ENCODE results near the gene DLD.
"Not testable (repeated sequence)": the region's sequence is repeated elsewhere in the genome, so short reads cannot be mapped to it uniquely, and the experiment has no call there.

The DLD gene

DNA sequence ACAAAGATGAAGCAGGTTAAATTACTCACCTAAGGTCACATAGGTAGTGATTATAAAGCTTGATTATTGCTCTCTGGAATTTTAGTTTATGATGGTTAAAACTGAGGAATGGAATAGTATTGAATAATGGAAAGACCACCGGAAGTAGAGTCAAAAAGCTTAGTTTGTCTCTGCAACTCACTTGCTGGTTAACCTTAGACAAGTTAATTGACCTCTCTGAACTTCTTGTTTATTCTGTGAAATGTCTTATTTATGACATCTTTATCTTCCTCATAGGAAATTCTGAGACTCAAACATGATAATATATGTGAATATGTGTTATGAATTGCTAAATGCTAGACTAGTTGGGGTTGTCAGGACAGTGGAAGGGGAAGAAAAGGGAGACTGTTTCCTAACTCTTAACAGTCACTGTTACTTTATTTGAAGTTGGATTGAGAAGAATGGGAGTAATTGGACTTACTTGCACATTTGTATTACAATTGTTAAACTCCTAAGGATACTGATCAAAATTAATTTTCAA lies 9.6 kb downstream of the DLD start:
- TF ChIP-seq TAF1 (IDR thresholded peaks at IDR 0.05; ENCODE audit: borderline replicate concordance, low read depth, low read length) (no peak), POLR2A (IDR thresholded peaks at IDR 0.05; ENCODE audit: low read depth, low read length) (no peak), POLR2AphosphoS5 (IDR thresholded peaks at IDR 0.05; ENCODE audit: low read depth, low read length) (no peak)
- FAIRE-seq (no peak), DNase-seq (ENCODE audit: insufficient read length) (no peak)

DNA sequence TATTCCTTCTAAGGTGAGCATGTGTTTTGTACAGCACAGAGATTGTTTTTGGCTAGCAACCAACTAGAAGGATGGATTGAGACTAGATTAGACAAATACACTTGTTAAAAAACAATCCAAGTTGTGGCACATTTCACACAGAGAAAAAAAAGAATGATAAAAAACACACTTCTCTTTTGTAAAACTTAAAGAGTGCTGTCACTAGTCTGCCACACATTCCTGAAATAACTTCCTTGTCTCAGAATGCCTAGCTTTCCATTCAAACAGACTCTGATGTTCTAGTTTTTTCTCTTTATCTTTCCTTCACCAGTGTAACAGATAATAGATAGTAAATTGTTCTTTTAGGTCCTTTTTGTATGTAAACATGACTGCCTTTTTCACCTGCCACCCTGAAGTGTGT lies 11.4 kb downstream of the DLD start:
- FAIRE-seq, result no peak
- no peak for DNase-seq (ENCODE audit: insufficient read length)
- TF ChIP-seq TAF1 (IDR thresholded peaks at IDR 0.05; ENCODE audit: borderline replicate concordance, low read depth, low read length) (no peak), POLR2A (IDR thresholded peaks at IDR 0.05; ENCODE audit: low read depth, low read length) (no peak), POLR2AphosphoS5 (IDR thresholded peaks at IDR 0.05; ENCODE audit: low read depth, low read length) (no peak)

DNA sequence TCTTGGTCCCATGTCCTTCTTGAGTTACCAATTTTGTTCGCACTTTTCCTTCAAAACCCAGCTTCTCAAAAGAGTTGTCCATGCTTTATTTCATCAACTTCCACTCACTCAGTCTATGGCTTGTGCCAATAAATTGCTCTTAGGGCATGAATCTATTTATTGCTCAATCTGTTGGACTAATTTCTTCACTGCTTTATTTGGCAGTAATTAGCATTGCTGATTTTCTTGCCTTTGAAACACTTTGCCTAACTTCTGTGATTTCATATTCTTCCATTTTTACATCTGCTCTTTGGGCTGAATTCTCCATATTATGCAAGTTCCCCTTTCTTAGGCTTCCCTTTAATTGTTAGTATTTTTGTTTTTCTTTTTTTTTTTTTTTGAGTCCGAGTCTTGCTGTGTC lies 16.8 kb downstream of the DLD start:
- DNase-seq (ENCODE audit: insufficient read length) (no peak), FAIRE-seq (no peak)
- TF ChIP-seq POLR2A (IDR thresholded peaks at IDR 0.05; ENCODE audit: low read depth, low read length) (no peak), POLR2AphosphoS5 (IDR thresholded peaks at IDR 0.05; ENCODE audit: low read depth, low read length) (no peak)

DNA sequence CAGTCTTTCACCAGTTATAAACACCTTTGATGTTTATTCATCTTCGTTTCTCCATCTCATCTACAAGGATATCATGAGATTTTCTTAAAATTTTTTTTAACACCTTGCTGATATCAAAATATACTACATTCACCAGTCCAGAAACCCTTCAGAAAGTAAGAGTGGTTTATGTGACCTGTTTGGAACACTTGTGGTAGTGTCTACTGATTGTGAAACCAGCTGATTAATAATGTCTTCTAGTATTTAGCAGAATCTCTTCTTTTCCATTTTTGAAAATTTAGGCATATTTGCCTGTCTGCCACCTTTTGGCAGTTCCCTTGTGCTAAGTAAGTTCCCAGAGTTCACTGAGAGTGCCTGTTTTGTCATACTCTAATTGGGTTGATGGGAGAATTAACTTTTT lies 18.5 kb downstream of the DLD start:
- no peak for FAIRE-seq

DNA sequence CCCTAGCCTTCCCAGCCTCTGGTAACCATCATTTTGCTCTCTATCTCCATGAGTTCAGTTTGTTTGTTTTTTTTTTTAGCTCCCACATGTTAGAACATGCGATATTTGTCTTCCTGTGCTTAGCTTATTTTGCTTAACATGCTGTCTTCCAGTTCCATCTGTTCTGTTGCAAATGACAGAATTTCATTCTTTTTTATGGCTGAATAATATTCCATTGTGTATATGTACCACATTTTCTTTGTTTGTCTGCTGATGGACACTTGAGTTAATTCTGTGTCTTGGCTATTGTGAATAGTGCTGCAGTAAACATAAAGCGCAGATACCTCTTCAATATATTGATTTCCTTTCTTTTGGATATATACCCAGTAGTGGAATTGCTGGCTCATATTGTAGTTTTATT lies 21.0 kb downstream of the DLD start:
- no peak for DNase-seq (ENCODE audit: insufficient read length)
- no peak for FAIRE-seq
- TF ChIP-seq TAF1 (IDR thresholded peaks at IDR 0.05; ENCODE audit: borderline replicate concordance, low read depth, low read length), result no peak
- TF ChIP-seq POLR2AphosphoS5 (IDR thresholded peaks at IDR 0.05; ENCODE audit: low read depth, low read length), result no peak
- no peak for TF ChIP-seq POLR2A (IDR thresholded peaks at IDR 0.05; ENCODE audit: low read depth, low read length)

More for the DNA sequence above, 18.5 kb downstream of the DLD start:
- TF ChIP-seq TAF1 (IDR thresholded peaks at IDR 0.05; ENCODE audit: borderline replicate concordance, low read depth, low read length) (no peak), POLR2A (IDR thresholded peaks at IDR 0.05; ENCODE audit: low read depth, low read length) (no peak), POLR2AphosphoS5 (IDR thresholded peaks at IDR 0.05; ENCODE audit: low read depth, low read length) (no peak)
- no peak for DNase-seq (ENCODE audit: insufficient read length)

DNA sequence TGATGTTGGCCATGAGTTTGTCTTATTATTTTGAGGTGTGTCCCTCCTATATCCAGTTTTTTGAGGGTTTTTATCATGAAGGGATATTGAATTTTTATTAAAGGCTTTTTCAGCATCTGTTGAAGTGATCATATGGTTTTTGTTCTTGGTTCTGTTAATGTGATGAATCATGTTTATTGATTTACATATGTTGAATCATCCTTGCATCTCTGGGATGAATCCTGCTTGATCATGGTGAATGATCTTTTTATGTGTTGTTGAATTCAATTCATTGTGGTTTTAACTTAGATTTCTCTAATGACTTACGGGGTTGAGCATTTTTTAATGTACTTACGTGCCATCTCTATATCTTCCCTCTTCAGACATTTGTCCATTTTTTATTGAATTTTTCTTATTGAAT lies 22.9 kb downstream of the DLD start:
- no peak for DNase-seq (ENCODE audit: insufficient read length)
- TF ChIP-seq POLR2AphosphoS5 (IDR thresholded peaks at IDR 0.05; ENCODE audit: low read depth, low read length) (no peak), TAF1 (IDR thresholded peaks at IDR 0.05; ENCODE audit: borderline replicate concordance, low read depth, low read length) (no peak), POLR2A (IDR thresholded peaks at IDR 0.05; ENCODE audit: low read depth, low read length) (no peak)
- FAIRE-seq, result no peak

DNA sequence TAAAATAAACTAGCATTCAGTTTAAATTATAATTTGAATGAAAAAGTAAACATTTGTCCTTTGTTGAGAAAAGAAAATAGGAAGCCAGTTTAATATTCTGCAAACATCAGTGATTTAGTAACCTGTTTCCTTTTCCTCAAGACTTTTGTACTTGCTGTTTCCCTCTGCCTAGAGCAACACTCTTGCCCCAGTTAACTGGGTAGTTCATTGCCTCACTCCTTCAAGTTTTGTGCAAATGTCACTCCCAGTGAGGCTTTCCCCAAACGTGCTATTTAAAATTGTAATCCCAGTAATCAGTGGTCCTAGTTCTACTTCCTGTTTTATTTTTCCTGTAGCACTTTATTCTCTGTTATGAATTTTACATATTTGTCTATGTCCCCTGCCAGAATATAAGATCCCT lies 23.8 kb downstream of the DLD start:
- DNase-seq (ENCODE audit: insufficient read length), result no peak
- FAIRE-seq, result no peak
- TF ChIP-seq POLR2AphosphoS5 (IDR thresholded peaks at IDR 0.05; ENCODE audit: low read depth, low read length), result no peak

DNA sequence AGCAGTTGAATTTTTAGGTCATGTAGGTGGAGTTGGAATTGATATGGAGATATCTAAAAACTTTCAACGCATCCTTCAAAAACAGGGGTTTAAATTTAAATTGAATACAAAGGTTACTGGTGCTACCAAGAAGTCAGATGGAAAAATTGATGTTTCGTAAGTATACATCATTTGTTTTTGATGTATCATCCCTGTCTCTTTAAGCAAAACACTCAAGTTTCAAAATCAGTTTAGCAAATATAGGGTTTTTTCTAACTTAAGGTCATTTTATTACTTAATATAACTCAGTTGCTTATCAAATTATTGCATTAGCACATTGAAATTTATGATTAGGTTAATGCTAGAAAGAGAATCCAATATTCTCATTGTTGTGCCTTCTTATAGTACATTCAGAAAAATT lies 24.6 kb downstream of the DLD start:
- peak; percentile 5 for FAIRE-seq
- DNase-seq (ENCODE audit: insufficient read length), result no peak
- TF ChIP-seq TAF1 (IDR thresholded peaks at IDR 0.05; ENCODE audit: borderline replicate concordance, low read depth, low read length), result no peak
- no peak for TF ChIP-seq POLR2AphosphoS5 (IDR thresholded peaks at IDR 0.05; ENCODE audit: low read depth, low read length)
- TF ChIP-seq POLR2A (IDR thresholded peaks at IDR 0.05; ENCODE audit: low read depth, low read length), result no peak

DNA sequence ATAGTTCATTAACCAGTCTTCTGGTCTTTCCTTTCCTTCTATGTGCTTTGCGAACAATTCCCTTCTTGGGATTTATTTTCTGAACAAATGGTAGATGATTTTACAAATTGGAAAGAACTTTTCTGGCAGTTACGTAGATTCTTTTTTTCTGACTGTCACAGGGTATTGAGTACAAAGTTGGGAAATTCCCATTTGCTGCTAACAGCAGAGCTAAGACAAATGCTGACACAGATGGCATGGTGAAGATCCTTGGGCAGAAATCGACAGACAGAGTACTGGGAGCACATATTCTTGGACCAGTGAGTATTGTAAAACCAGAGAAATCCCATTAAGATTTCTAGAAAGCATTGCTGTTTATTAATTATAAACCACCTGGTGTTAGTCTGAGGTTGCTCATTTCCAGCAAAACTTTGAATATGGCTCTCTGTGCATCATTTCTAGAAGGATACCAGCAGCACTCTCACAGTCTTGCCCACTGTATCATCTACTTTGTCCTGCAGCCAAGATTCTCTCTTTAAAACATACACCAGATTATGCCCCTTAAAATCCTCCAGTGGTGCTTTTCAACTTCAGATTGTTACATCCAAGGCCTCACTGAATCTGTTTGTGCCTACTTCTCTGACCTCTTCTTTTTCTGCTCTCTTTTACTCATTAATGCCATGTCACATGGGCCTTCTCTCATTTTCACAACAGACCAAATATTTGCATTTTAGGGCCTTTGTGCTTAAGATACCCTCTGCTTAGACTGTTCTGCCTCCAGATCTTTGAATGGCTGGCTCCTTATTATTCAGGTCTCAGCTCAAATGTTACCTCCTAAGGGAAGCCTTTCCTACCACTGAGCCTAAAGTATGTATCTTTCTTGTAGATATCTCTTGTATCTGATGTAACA lies 27.0 kb downstream of the DLD start:
- DNase-seq (ENCODE audit: insufficient read length), result no peak
- FAIRE-seq, result no peak
- TF ChIP-seq TAF1 (IDR thresholded peaks at IDR 0.05; ENCODE audit: borderline replicate concordance, low read depth, low read length), result no peak
- TF ChIP-seq POLR2A (IDR thresholded peaks at IDR 0.05; ENCODE audit: low read depth, low read length), result no peak
- TF ChIP-seq POLR2AphosphoS5 (IDR thresholded peaks at IDR 0.05; ENCODE audit: low read depth, low read length), result no peak

DNA sequence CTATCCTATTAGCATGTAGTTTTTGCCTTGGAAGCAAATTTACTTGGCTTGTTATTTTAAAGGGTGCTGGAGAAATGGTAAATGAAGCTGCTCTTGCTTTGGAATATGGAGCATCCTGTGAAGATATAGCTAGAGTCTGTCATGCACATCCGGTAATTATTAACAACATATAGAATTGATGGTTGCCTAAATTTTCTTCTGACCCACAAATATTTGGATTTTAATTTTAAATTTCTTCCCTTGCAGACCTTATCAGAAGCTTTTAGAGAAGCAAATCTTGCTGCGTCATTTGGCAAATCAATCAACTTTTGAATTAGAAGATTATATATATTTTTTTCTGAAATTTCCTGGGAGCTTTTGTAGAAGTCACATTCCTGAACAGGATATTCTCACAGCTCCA lies 28.0 kb downstream of the DLD start:
- DNase-seq (ENCODE audit: insufficient read length) (no peak), FAIRE-seq (no peak)
- TF ChIP-seq POLR2A (IDR thresholded peaks at IDR 0.05; ENCODE audit: low read depth, low read length) (no peak), POLR2AphosphoS5 (IDR thresholded peaks at IDR 0.05; ENCODE audit: low read depth, low read length) (no peak), TAF1 (IDR thresholded peaks at IDR 0.05; ENCODE audit: borderline replicate concordance, low read depth, low read length) (no peak)

DNA sequence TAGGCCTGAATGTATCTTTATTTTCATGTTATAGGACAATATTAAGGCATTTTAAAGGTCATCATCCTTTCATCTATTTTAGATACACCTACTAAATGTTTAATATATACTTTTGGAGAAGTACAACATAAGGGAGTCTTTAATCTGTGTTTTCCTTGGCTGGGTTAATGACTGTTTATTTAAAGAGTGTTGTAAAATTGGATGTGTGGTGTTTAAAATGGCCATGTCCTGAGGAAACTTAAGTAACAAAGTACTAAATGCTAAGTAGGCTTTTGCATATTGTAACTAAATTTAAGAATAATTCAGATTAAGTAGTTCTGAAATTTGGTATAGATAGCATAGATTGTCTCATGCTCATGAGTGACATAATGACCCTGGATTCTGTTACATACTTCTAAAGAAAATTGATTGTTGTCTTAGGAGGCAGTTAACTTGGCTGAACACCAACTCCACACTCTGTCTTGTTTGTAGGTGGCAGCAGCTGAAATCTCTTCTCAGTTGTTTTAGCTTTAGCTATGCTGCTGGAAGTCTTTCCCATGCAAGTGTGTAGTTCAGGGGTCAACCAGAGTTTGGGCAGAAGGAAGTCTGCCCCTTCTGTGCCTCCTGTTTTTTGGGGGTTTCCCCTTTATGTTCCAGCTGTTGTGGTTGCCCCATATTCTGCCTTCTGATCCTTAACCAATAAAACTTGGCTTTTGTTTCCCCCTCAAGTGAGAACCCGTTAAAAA lies 29.2 kb downstream of the DLD start:
- TF ChIP-seq POLR2A (IDR thresholded peaks at IDR 0.05; ENCODE audit: low read depth, low read length) (no peak), TAF1 (IDR thresholded peaks at IDR 0.05; ENCODE audit: borderline replicate concordance, low read depth, low read length) (no peak), POLR2AphosphoS5 (IDR thresholded peaks at IDR 0.05; ENCODE audit: low read depth, low read length) (no peak)
- FAIRE-seq (no peak), DNase-seq (ENCODE audit: insufficient read length) (no peak)

DNA sequence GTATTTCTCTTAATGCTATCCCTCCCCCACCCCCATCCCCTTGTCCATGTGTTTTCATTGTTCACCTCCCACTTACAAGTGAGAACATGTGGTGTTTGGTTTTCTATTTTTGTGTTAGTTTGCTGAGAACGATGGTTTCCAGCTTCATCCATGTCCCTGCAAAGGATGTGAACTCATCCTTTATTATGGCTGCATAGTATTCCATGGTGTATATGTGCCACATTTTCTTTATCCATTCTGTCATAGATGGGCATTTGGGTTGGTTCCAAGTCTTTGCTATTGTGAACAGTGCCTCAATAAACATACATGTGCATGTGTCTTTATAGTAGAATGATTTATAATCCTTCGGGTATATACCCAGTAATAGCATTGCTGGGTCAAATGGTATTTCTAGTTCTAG lies 30.8 kb downstream of the DLD start:
- DNase-seq (ENCODE audit: insufficient read length); FAIRE-seq: not testable (repeated sequence)

All from GM12892 (cell line).